SK-N-SH (cell line): Measurements from ENCODE around the gene WBP2.

Source experiments
- CTCF ChIP-seq: fragments of 200-600 bp; sonication (generic); IDR thresholded peaks from 2 replicates; pipeline ENCODE4 v1.6.1; 2017; ENCODE audit warnings: antibody characterized with exemption, mild to moderate bottlenecking, moderate library complexity
- NFIC ChIP-seq: IDR thresholded peaks from 2 replicates; pipeline ENCODE4 v1.4.0; 2012; ENCODE audit warnings: borderline replicate concordance
- RCOR1 ChIP-seq: fragments of 150-350 bp; IDR thresholded peaks from 2 replicates; pipeline ENCODE4 v1.6.1; 2017; ENCODE audit warnings: antibody characterized with exemption, low read length
- RFX5 ChIP-seq: IDR thresholded peaks from 2 replicates; pipeline ENCODE4 v1.6.1; 2012; ENCODE audit warnings: mild to moderate bottlenecking, improper control_type of control experiment, low read length

- TF ChIP-seq RCOR1, result no peak
- TF ChIP-seq CTCF, result no peak
- TF ChIP-seq RFX5, result no peak
- no peak for TF ChIP-seq NFIC
These were observed 48.2 kb downstream of the WBP2 start for GRCh38 chr17:75806822-75807500.
